Common myeloid progenitor, CD34-positive (primary cell): ENCODE data around the gene GOSR2.
A peak's percentile ranks its signal among the peaks of the same experiment; 100 is the strongest.

ENCODE experiments used
- CTCF ChIA-PET: fragments of 350-600 bp; sonication (Branson Sonifier 250); formaldehyde crosslinking; loops from one replicate; lab custom pipeline; 2021; ENCODE audit warnings: antibody characterized with exemption; lab: Charles Lee
- POLR2A ChIA-PET: fragments of 350-600 bp; sonication (Branson Sonifier 250); formaldehyde crosslinking; loops from one replicate; lab custom pipeline; 2021; ENCODE audit warnings: antibody characterized with exemption; lab: Charles Lee
- DNase-seq, 3 donors: peaks; one replicate each; pipeline versions ENCODE4 v3.0.0 to v3.0.0-alpha.2; 2013
- H3K27ac ChIP-seq, 2 experiments: 1 replicate in 1 of 2; 2 replicates in 1 of 2; pipeline ENCODE4 v1.7.0; 2013; ENCODE audit warnings: inconsistent platforms in 2 of 2, low read length in 2 of 2, mild to moderate bottlenecking in 2 of 2, low read depth in 1 of 2, moderate library complexity in 1 of 2; ENCODE audit not compliant: severe bottlenecking in 2 of 2, insufficient read depth in 1 of 2, poor library complexity in 1 of 2
- H3K27me3 ChIP-seq, 5 experiments: replicated peaks in 2 of 5; 1 replicate in 3 of 5; 2 replicates in 2 of 5; pipeline versions ENCODE4 v1.6.1 to v1.7.0; 2013; ENCODE audit warnings: low read length in 4 of 5, mild to moderate bottlenecking in 2 of 5, moderate library complexity in 2 of 5, inconsistent platforms in 1 of 5; ENCODE audit not compliant: insufficient read depth in 5 of 5, control insufficient read depth in 4 of 5
- H3K36me3 ChIP-seq, 4 experiments: 1 replicate in 2 of 4; 2 replicates in 2 of 4; pipeline versions ENCODE4 v1.6.1 to v1.7.0; 2013; ENCODE audit warnings: low read length in 3 of 4, control low read depth in 1 of 4, mild to moderate bottlenecking in 1 of 4; ENCODE audit not compliant: control insufficient read depth in 4 of 4, insufficient read depth in 4 of 4
- H3K4me1 ChIP-seq, 4 experiments: 1 replicate in 3 of 4; 2 replicates in 1 of 4; pipeline versions ENCODE4 v1.6.1 to v1.7.1; 2013; ENCODE audit warnings: low read length in 3 of 4, mild to moderate bottlenecking in 3 of 4, control low read depth in 1 of 4, inconsistent platforms in 1 of 4, moderate library complexity in 1 of 4; ENCODE audit not compliant: control insufficient read depth in 4 of 4, insufficient read depth in 4 of 4; ENCODE audit errors: control extremely low read depth in 1 of 4
- H3K4me3 ChIP-seq, 7 experiments: 1 replicate in 4 of 7; 2 replicates in 3 of 7; pipeline versions ENCODE4 v1.5.1 to v1.7.0; 2013; ENCODE audit warnings: mild to moderate bottlenecking in 7 of 7, low read length in 6 of 7, moderate library complexity in 6 of 7, inconsistent platforms in 2 of 7, low read depth in 2 of 7, control low read depth in 1 of 7; ENCODE audit not compliant: insufficient read depth in 4 of 7, control insufficient read depth in 1 of 7; ENCODE audit errors: extremely low read depth in 1 of 7
- H3K9me3 ChIP-seq, 5 experiments: 1 replicate in 4 of 5; 2 replicates in 1 of 5; pipeline versions ENCODE4 v1.6.1 to v1.7.1; 2013; ENCODE audit warnings: low read length in 4 of 5, mild to moderate bottlenecking in 2 of 5, inconsistent platforms in 1 of 5, low read depth in 1 of 5, moderate library complexity in 1 of 5; ENCODE audit not compliant: control insufficient read depth in 4 of 5, insufficient read depth in 2 of 5; ENCODE audit errors: control extremely low read depth in 1 of 5
- WGBS: methylation state at CpG from one replicate; pipeline ENCODE4 v1.1.5; 2013; ENCODE audit not compliant: insufficient coverage; 5-methylcytosine and 5-hydroxymethylcytosine counted together

GOSR2 gene

DNA sequence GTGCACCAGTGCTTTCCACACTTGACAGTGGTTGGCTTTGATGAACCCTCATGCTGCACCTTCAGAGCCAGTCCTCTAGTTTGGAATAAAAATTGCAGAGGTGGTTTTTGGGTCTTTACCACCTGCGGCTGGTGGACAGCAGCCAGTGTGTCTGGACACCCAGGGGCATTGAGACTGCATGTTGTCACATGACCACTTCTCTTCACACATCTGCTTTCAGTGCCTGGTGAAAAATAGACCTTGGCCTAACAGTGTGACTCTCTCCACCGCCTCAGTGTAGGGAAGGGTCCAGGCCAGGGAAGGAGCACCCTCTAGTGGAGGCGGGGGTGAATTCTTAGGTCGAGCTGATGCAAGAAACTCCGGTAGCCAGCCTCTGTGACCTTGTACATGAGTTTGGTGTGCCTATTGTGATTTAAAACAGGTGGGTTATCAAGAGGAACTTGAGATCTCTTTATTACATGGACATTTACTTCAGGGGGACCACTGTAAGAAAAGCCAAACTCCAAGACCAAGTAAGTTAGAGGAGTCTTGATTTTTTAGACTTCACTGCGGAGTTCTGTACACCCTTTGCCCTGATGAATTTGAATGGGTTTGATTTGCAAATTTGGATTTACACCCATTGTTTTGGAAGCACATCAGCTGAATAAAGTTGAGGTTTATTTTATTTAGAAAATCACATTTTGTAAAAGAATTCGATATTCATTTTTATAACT, 17.9 kb downstream of the GOSR2 start:
- Histone ChIP-seq H3K4me1 (peaks cover 0 to 35% (median 21%) of the 10 kb centered on the region in 4 experiments), H3K27me3 (no peaks in the 10 kb centered on the region), H3K27ac (no peak overlapping the region), H3K36me3 (peaks cover 4 to 50% (median 38%) of the 10 kb centered on the region in 4 experiments), H3K9me3 (no peaks in the 10 kb centered on the region), H3K4me3 (no peak overlapping the region)
- WGBS = 63% methylated on average over 3 of the region's 7 CpGs
- ChIA-PET CTCF (interaction anchor here (0.7 to 5.2 kb wide), 8 partner anchors 11 to 202 kb away, joined by 3 to 41 read pairs (median 3); no protein-coding TSS in a partner anchor), POLR2A (no interaction called here)
- peak; percentile 69 to 86 (median 82) for DNase-seq

DNA sequence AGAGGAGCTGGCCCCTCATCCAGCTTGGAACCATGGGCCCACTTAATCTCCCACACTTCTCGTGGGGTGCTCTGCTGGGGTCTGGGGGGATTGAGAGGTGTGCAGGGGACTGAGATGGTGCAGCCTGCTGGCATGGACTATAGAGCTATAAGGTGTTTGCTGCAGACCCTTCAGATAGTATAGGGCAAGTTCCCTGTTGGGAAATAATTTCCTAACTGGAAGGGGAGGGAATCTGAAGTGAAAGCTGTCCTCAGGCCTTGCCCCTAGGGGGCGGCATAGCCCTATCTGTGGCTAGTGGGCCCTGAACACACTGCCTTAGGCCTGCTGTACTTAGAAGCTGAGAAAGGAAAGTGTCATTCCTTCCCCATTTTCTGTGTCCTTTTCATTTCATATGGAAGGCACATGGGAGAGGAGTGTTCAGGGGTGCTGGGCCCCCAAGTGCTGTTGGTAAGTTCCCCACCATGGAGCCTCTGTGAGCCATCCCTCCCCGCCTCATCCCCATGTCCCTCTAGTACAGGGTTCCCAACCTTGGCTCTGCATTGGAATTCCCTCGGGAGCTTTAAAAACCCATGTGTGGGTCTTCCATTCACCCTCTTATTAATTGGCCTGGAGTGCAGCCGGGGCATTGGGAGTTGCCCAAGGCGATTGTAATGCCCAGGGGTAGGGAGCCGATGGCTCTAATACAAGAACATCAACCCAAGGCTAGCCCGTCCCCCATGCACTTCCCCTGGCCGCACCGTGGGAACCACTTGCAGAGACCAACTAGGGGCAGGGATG, 19.7 kb downstream of the GOSR2 start:
- POLR2A ChIA-PET = no interaction called here
- Histone ChIP-seq H3K4me3 (peak overlapping the region in 1 of 7 experiments; percentile 58), H3K27me3 (no peaks in the 10 kb centered on the region), H3K36me3 (peaks cover 0 to 33% (median 24%) of the 10 kb centered on the region in 4 experiments), H3K9me3 (no peaks in the 10 kb centered on the region), H3K27ac (no peak overlapping the region), H3K4me1 (peaks cover 0 to 44% (median 21%) of the 10 kb centered on the region in 4 experiments)
- 59% methylated on average over 10 of the region's 10 CpGs for WGBS
- peak; percentile 63 to 80 (median 75) for DNase-seq
- CTCF ChIA-PET = interaction anchor here (0.5 to 5.2 kb wide), 22 partner anchors 9 to 673 kb away, joined by 3 to 41 read pairs (median 4); no protein-coding TSS in a partner anchor

DNA sequence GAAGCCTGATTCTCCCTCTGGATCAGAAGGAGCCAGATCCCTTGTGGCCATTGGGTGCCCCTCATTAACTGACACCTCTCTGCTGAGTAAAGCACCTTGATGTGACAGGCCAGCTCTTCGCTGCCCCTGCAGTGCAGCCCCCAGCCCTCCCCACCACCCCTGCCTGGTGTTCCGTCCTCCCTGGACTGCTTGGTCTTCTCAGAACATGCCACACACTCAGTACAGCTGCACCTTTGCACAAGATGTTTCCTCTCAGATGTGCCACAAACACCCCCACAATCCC, 20.2 kb downstream of the GOSR2 start:
- ChIA-PET POLR2A (no interaction called here), CTCF (interaction anchor here (0.9 to 5.2 kb wide), 13 partner anchors 8 to 673 kb away, joined by 3 to 41 read pairs (median 5); no protein-coding TSS in a partner anchor)
- Histone ChIP-seq H3K27me3 (no peaks in the 10 kb centered on the region), H3K4me1 (peaks cover 0 to 44% (median 21%) of the 10 kb centered on the region in 4 experiments), H3K4me3 (peak overlapping the region in 2 of 7 experiments; percentile 42 to 58), H3K9me3 (no peaks in the 10 kb centered on the region), H3K36me3 (peaks cover 0 to 28% (median 22%) of the 10 kb centered on the region in 4 experiments), H3K27ac (no peak overlapping the region)
- WGBS = 0% methylated on average over 2 of the region's 2 CpGs
- DNase-seq = peak; percentile 41 to 90 (median 86)

DNA sequence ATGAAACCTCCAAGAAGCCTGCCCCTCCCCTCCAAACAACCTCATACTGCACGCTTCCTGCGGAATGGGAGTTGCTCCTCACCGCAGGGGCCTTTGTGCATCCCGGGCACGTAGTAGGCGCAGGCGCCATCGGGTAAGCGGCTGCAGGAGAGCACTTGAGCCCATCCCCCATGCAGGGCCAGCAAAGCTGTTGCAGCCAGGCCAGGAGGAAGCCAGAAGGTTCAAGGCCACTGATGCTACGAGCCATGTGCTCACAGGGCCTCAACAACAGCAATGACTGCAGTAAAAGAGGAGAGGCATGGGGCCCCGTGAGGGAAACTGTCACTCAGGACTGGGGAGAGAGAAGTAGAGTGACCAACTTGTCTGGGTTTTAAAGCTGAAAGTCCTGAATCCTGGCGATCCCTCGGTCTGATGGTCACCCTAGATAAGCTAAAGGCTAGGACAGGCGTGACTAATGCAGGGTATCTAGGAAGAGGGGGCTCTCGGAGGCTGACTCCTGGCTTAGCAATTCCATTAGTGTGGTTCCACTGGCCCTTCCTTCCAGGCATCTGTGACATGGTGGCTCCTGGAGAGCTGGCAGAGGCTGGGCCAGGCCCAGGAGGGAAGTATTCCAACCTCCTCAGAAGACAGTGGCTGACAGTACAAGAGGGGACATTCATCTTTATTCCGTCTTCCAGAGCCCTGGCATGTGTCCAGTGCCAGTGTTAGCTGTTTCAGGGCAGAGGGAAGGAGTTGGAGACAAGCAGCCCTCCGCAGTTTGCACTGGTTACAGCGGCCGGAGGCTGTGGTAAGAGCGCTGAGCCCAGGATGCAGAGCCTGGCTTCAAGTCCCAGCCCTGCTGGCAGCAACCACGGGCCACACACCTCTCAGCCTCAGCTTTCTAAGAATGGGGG, 20.8 kb downstream of the GOSR2 start:
- POLR2A ChIA-PET = interaction anchor here (0.6 kb wide), 1 partner anchor 13 kb away, joined by 3 read pairs; no protein-coding TSS in a partner anchor
- Histone ChIP-seq H3K27me3 (no peaks in the 10 kb centered on the region), H3K9me3 (no peaks in the 10 kb centered on the region), H3K36me3 (peaks cover 0 to 22% (median 20%) of the 10 kb centered on the region in 4 experiments), H3K4me1 (peaks cover 0 to 44% (median 21%) of the 10 kb centered on the region in 4 experiments), H3K27ac (peak overlapping the region in 1 of 2 experiments; percentile 6), H3K4me3 (peak overlapping the region in 3 of 7 experiments; percentile 24 to 58 (median 42))
- CTCF ChIA-PET = interaction anchor here (1.0 to 5.2 kb wide), 8 partner anchors 9 to 108 kb away, joined by 3 to 41 read pairs (median 8); no protein-coding TSS in a partner anchor
- peak; percentile 22 to 73 (median 66) for DNase-seq
- 10% methylated on average over 21 of the region's 21 CpGs for WGBS

DNA sequence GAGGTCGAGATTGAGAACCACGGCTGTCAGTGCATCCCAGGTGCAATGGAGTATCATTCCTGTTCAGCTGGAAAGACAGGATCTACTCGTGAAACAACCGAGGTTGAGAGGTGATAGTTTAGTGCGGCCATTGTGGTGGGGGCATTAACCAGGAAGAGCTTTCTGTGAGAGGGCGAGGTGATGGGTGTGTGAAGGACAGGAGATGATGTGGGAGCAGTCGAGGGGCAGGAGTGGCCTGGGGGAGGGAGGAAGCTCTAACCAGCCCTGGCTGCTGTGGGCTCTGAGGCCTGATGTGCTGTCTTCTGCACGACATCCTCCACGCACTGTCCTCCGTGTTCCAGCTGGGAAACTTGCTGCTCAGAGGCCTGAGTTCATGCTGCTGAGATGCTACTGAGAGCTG, 22.0 kb downstream of the GOSR2 start:
- Histone ChIP-seq H3K9me3 (no peaks in the 10 kb centered on the region), H3K36me3 (peaks cover 0 to 11% (median 9%) of the 10 kb centered on the region in 4 experiments), H3K27me3 (no peaks in the 10 kb centered on the region), H3K4me3 (no peak overlapping the region), H3K27ac (no peak overlapping the region), H3K4me1 (peaks cover 0 to 44% (median 21%) of the 10 kb centered on the region in 4 experiments)
- CTCF ChIA-PET = interaction anchor here (1.0 to 5.2 kb wide), 6 partner anchors 12 to 109 kb away, joined by 3 to 41 read pairs (median 8); no protein-coding TSS in a partner anchor
- DNase-seq = no peak
- POLR2A ChIA-PET = no interaction called here
- 98% methylated on average over 8 of the region's 10 CpGs for WGBS

DNA sequence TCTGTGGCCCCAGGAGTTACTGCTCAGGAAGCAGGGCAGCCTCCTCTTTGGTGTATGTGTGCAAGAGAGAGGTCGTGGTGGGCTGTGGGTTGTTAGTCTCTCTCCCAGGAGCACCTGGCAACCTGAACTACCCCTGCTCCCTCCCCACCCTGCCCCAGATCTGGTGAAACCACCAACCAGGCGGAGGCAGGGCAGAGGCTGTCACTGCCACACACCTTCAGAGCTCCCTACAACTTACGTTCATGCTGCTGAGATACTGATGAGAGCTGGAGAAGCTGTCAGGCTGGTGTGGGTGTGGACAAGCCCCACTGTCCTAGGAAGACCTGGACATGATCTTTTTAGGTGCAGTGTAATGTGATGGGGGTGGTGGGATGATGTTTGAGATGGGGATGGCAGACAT, 24.3 kb downstream of the GOSR2 start:
- CTCF ChIA-PET = no interaction called here
- POLR2A ChIA-PET = no interaction called here
- H3K27ac ChIP-seq = no peak overlapping the region
- WGBS = 100% methylated on average over 2 of the region's 3 CpGs
- H3K36me3 ChIP-seq = peaks cover 0 to 4% (median under 1%) of the 10 kb centered on the region in 4 experiments
- H3K4me1 ChIP-seq = peaks cover 0 to 51% (median 25%) of the 10 kb centered on the region in 4 experiments
- no peaks in the 10 kb centered on the region for H3K27me3 ChIP-seq
- H3K4me3 ChIP-seq = no peak overlapping the region
- DNase-seq = no peak
- no peaks in the 10 kb centered on the region for H3K9me3 ChIP-seq
